ENCODE results near the gene FOXC1.

- no peak for TF ChIP-seq POLR2A (IDR thresholded peaks at IDR 0.05; ENCODE audit: extremely low read depth, insufficient read length)
- TF ChIP-seq MYC (IDR thresholded peaks at IDR 0.05; ENCODE audit: low read depth, low read length), result no peak
- no peak for TF ChIP-seq CTCF (IDR thresholded peaks at IDR 0.05; ENCODE audit: low read depth, low read length)
These were observed 7.2 kb downstream of the FOXC1 start for GRCh38 chr6:1616701-1617463.

All from NB4 (cell line).